K562 (cell line): ENCODE measurements around the gene RIT2.

ENCODE experiments used
- BCOR ChIP-seq: fragments of 450-650 bp; IDR thresholded peaks from 2 replicates; pipeline ENCODE4 v1.6.1; 2016
- CEBPB ChIP-seq: fragments of 450-650 bp; IDR thresholded peaks from 2 replicates; pipeline ENCODE4 v1.6.1; 2016; ENCODE audit warnings: missing genetic modification characterization, missing compliant biosample characterization
- EZH2 ChIP-seq: IDR thresholded peaks from 2 replicates; pipeline ENCODE4 v1.6.1; 2012; ENCODE audit warnings: low read depth, mild to moderate bottlenecking, inconsistent platforms, low read length, borderline replicate concordance
- POLR2A ChIP-seq: fragments of 450-650 bp; conservative IDR thresholded peaks from 2 replicates; pipeline ENCODE4 v1.6.1; 2016
- SIN3B ChIP-seq: fragments of 450-650 bp; IDR thresholded peaks from 2 replicates; pipeline ENCODE4 v1.6.1; 2017; ENCODE audit warnings: low read depth, mild to moderate bottlenecking, moderate library complexity
- TCF7 ChIP-seq: sonication (generic); IDR thresholded peaks from 2 replicates; pipeline ENCODE4 v1.6.1; 2016; ENCODE audit warnings: antibody characterized with exemption, borderline replicate concordance
- ZFP36 ChIP-seq: fragments of 150-350 bp; IDR thresholded peaks from 2 replicates; pipeline ENCODE4 v1.6.1; 2018; ENCODE audit warnings: low read length, low read depth; ENCODE audit not compliant: partially characterized antibody
- ZNF589 ChIP-seq: fragments of 200-800 bp; sonication (Bioruptor generic); IDR thresholded peaks from 2 replicates; pipeline ENCODE4 v1.6.1; 2016; ENCODE audit warnings: low read depth, missing genetic modification characterization, missing compliant biosample characterization
- TF ChIP-seq, protein P1 (sequence below), 3 experiments: IDR thresholded peaks in 2 of 3; conservative IDR thresholded peaks in 1 of 3; 2 replicates each; pipeline ENCODE4 v1.5.1; 2011 to 2012; ENCODE audit warnings: low read length in 3 of 3, mild to moderate bottlenecking in 3 of 3, control low read depth in 2 of 3, improper control_type of control experiment in 1 of 3, inconsistent platforms in 1 of 3, low read depth in 1 of 3, mixed read lengths in 1 of 3, moderate library complexity in 1 of 3; ENCODE audit not compliant: insufficient read depth in 2 of 3
- TF ChIP-seq, protein P2 (sequence below): sonication (generic); formaldehyde crosslinking; IDR thresholded peaks from 2 replicates; pipeline ENCODE4 v1.9.0; 2022; ENCODE audit warnings: mild to moderate bottlenecking, missing genetic modification reagents

DNA sequence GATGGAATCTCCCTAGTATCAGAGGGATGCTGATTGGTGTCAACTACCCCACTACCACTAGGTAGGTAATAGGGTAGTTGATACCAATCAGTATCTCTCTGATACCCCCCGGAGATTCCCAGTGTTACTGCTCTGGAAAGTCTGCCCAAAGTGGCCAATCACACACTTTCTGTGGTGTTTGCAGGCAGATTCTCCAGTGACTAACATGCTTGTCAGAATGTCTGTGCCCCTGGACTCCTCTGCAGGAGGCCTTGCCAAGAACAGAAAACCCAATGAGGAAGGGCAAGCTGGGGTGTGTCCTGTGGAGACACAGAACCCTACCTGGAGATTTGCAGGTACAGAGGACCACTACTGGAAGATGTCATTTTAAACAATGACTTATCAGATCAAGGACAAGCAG lies 135.1 kb downstream of the RIT2 start:
- no peak for TF ChIP-seq TCF7
- TF ChIP-seq, protein P1, sequence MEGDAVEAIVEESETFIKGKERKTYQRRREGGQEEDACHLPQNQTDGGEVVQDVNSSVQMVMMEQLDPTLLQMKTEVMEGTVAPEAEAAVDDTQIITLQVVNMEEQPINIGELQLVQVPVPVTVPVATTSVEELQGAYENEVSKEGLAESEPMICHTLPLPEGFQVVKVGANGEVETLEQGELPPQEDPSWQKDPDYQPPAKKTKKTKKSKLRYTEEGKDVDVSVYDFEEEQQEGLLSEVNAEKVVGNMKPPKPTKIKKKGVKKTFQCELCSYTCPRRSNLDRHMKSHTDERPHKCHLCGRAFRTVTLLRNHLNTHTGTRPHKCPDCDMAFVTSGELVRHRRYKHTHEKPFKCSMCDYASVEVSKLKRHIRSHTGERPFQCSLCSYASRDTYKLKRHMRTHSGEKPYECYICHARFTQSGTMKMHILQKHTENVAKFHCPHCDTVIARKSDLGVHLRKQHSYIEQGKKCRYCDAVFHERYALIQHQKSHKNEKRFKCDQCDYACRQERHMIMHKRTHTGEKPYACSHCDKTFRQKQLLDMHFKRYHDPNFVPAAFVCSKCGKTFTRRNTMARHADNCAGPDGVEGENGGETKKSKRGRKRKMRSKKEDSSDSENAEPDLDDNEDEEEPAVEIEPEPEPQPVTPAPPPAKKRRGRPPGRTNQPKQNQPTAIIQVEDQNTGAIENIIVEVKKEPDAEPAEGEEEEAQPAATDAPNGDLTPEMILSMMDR (IDR thresholded peaks at IDR 0.05 in 2 of 3, conservative IDR thresholded peaks at IDR 0.05 in 1 of 3; ENCODE audit: insufficient read depth in 2 of 3, low read depth in 1 of 3, low read length in 3 of 3): no peak
- TF ChIP-seq POLR2A: no peak
- TF ChIP-seq CEBPB (tag): no peak
- no peak for TF ChIP-seq EZH2
- TF ChIP-seq ZNF589 (CRISPR knock-in tag): no peak
- TF ChIP-seq, protein P2, sequence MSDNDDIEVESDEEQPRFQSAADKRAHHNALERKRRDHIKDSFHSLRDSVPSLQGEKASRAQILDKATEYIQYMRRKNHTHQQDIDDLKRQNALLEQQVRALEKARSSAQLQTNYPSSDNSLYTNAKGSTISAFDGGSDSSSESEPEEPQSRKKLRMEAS (CRISPR knock-in tag): no peak
- TF ChIP-seq ZFP36: no peak
- no peak for TF ChIP-seq SIN3B
- no peak for TF ChIP-seq BCOR
